ENCODE data around the gene GJA10. TPM values are rescaled to one million over a fixed set of nuclear protein-coding genes. Genes with fewer than 3 reads are reported as not detected.

GJA10 gene
- total and polyA plus RNA-seq, 8 donors: not detected

DNA sequence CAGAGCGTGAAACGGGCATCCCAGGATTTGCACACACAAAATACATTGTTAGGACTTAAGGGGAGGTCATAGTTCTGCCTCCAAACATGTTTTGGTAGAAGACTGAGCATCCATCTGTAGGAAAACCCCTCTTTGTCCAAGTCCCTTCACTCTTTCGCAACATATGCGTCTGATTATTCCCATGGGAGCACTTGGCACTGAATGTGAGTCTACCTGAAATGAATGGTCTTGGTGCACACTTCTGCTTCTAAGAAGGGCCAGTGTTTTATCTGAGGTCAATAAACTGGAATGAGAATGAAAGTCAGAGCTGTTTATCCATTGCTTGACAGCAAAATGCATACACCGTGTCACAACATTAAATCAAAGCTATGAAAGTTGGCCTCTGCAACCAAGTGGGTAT lies 33.0 kb downstream of the GJA10 start:
- Histone ChIP-seq H3K4me3 (no peak overlapping the region), H3K9me3 (no peaks in the 10 kb centered on the region), H3K27me3 (no peaks in the 10 kb centered on the region), H3K4me1 (no peaks in the 10 kb centered on the region), H3K27ac (no peak overlapping the region), H3K36me3 (no peaks in the 10 kb centered on the region)
- TF ChIP-seq, protein P1, sequence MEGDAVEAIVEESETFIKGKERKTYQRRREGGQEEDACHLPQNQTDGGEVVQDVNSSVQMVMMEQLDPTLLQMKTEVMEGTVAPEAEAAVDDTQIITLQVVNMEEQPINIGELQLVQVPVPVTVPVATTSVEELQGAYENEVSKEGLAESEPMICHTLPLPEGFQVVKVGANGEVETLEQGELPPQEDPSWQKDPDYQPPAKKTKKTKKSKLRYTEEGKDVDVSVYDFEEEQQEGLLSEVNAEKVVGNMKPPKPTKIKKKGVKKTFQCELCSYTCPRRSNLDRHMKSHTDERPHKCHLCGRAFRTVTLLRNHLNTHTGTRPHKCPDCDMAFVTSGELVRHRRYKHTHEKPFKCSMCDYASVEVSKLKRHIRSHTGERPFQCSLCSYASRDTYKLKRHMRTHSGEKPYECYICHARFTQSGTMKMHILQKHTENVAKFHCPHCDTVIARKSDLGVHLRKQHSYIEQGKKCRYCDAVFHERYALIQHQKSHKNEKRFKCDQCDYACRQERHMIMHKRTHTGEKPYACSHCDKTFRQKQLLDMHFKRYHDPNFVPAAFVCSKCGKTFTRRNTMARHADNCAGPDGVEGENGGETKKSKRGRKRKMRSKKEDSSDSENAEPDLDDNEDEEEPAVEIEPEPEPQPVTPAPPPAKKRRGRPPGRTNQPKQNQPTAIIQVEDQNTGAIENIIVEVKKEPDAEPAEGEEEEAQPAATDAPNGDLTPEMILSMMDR (IDR thresholded peaks at IDR 0.05): no peak
- intact Hi-C loops (cut with DNase I): no loop called here
- DNase-seq: no peak
- ATAC-seq: no peak

DNA sequence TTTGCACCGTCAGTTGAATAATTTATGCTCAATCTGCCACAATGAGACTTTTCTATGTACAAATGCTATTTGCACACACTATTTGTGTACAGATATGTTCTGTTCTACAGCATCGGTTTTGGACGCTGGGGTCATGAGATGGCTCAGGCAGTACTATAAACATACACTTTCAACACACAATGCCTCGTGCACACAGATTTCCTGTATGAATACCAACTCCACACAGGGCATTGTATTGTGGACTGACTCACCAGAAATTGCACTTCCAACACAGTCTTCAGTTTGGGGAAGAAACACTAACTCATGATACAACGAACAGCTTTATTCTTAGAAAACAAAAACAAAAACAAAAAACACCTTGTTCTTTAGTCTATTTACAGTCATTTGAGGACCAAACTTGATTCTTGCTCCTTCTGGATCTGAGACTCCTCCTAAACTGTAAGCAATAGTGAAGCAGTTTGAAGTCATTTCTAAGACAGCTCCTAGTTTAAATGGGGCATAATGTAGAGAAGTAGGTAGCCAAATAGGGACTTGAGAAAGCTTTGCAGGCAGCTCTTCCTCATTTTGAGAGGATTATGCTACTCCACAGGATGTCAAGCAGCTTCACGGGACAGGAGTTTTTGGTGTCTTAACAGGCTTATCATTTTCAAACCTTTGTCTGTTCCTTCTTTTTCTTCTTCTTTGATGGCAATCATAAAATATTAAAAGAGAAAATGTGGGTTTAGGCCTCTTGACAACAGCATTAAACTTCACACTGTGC lies 33.7 kb downstream of the GJA10 start:
- Histone ChIP-seq H3K27me3 (no peaks in the 10 kb centered on the region), H3K9me3 (no peaks in the 10 kb centered on the region), H3K27ac (peak overlapping the region in 1 of 2 donors; percentile 45), H3K36me3 (no peaks in the 10 kb centered on the region), H3K4me3 (no peak overlapping the region), H3K4me1 (no peaks in the 10 kb centered on the region)
- ATAC-seq: peak; percentile 57
- intact Hi-C loops (cut with DNase I): no loop called here
- DNase-seq: no peak
- TF ChIP-seq, protein P1 (IDR thresholded peaks at IDR 0.05): no peak

DNA sequence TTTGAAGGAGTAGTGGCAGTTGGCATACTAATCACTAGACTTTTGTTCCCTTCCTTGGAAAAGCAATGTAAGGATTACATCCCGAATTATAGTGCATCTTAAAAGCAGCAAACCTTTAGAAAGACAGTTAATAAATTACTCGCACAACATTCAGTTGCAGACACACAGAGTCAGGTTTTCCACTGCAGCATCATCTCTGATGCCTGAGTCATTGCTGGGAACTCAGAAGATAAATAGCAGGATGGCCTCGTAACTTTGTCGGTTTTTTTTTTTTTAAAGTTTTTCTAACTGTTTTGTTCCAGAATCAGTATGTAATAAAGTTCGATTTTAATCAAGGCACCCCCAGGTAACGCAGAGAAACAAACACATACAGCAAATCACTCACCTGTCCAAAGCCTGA lies 34.3 kb downstream of the GJA10 start:
- Histone ChIP-seq H3K27ac (peak overlapping the region in 1 of 2 donors; percentile 45), H3K4me3 (no peak overlapping the region), H3K9me3 (no peaks in the 10 kb centered on the region), H3K4me1 (no peaks in the 10 kb centered on the region), H3K27me3 (no peaks in the 10 kb centered on the region), H3K36me3 (no peaks in the 10 kb centered on the region)
- no peak for ATAC-seq
- DNase-seq: no peak
- intact Hi-C loops (cut with DNase I): no loop called here
- TF ChIP-seq, protein P1 (IDR thresholded peaks at IDR 0.05): no peak

DNA sequence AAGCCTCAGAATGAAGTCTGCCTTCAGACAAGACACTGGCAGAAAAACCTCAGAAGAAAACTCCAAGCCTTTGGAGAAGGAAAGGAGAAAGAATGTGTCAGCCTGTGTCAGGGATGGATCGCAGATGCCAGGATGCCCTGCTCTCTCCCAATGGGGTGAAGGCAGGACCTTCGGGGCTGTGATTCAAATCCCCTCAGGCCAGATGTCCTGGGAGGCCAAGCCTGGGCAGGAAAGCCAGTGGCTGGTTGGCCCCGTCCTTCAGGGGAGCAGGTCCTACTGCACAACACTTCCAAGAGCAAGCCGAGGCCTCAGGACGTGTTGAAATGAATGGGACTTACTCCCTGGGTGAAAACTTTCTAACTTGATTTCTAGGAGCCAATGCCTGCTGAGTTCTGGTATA lies 36.5 kb downstream of the GJA10 start:
- H3K27me3 ChIP-seq: no peaks in the 10 kb centered on the region
- H3K4me1 ChIP-seq: no peaks in the 10 kb centered on the region
- H3K36me3 ChIP-seq: no peaks in the 10 kb centered on the region
- TF ChIP-seq, protein P1 (IDR thresholded peaks at IDR 0.05): no peak
- no peak overlapping the region for H3K4me3 ChIP-seq
- ATAC-seq (no peak), DNase-seq (no peak)
- no peaks in the 10 kb centered on the region for H3K9me3 ChIP-seq
- intact Hi-C loops (cut with DNase I): no loop called here
- no peak overlapping the region for H3K27ac ChIP-seq

DNA sequence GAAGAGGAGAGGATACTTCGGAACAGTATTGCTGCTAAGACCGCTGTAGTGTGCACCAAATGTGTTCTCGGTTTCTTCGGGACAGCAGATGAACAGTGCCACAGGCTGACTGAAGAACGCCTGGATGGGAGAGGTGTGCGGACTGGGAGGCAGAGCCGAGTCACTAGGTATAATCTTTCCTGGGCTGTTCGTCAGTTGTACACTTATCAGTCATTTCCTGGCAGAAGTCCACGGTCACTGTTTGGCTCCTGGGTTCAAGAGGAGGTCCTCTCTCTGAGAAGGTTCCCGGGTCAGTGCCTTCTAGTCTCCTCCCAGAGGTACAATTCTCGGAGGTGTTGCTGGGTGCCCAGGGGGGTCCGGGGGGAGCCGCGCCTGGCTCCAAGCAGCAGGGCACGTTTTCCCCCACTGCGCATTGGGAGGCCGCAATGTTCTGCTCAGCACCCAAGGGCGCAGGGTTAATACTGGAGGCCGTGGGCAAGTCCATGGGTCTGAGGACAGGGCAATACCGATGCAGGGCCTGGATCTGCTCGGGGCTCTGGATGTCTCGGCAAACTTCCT lies 38.1 kb downstream of the GJA10 start:
- Histone ChIP-seq H3K27me3 (no peaks in the 10 kb centered on the region), H3K4me1 (no peaks in the 10 kb centered on the region), H3K27ac (no peak overlapping the region), H3K4me3 (no peak overlapping the region), H3K9me3 (no peaks in the 10 kb centered on the region), H3K36me3 (no peaks in the 10 kb centered on the region)
- DNase-seq (no peak), ATAC-seq (no peak)
- intact Hi-C loops (cut with DNase I): no loop called here
- TF ChIP-seq, protein P1 (IDR thresholded peaks at IDR 0.05): no peak

All from left lung (tissue), 10 donors.